ENCODE results near the gene EPB42. TPM values are rescaled to one million over a fixed set of nuclear protein-coding genes. Genes with fewer than 3 reads are reported as not detected.

Gene EPB42
- total RNA-seq, 1 experiment from 2014 or later: not detected

- Mint-ChIP-seq H3K4me3 (ENCODE audit: unreplicated experiment) (no peak overlapping the region), H3K27me3 (ENCODE audit: insufficient read depth, unreplicated experiment) (no peaks in the 10 kb centered on the region), H3K9me3 (ENCODE audit: unreplicated experiment) (no peaks in the 10 kb centered on the region), H3K4me1 (ENCODE audit: low read depth, unreplicated experiment) (peaks cover 7% of the 10 kb centered on the region), H3K27ac (ENCODE audit: unreplicated experiment) (peak overlapping the region; percentile 35), H3K36me3 (ENCODE audit: insufficient read depth, unreplicated experiment) (peaks cover 37% of the 10 kb centered on the region)
- Histone ChIP-seq H3K4me3 (ENCODE audit: low read depth, low read length) (no peak overlapping the region), H3K4me1 (peaks cover 16% of the 10 kb centered on the region), H3K27me3 (replicated peaks; ENCODE audit: control insufficient read depth, insufficient read depth, low read length) (no peaks in the 10 kb centered on the region), H3K9me3 (no peaks in the 10 kb centered on the region), H3K36me3 (ENCODE audit: control insufficient read depth, insufficient read depth, low read length) (no peaks in the 10 kb centered on the region; the same call in 1 of the 2 replicates)
- no peak for DNase-seq
- ChIA-PET POLR2A (no interaction called here), CTCF (no interaction called here)
- BruUV-seq (replicated peaks): no TSS peak
- no peak for TF ChIP-seq CTCF (IDR thresholded peaks at IDR 0.05; ENCODE audit: insufficient read depth in 1 of 2, low read depth in 1 of 2, low read length in 1 of 2, severe bottlenecking in 1 of 2, unreplicated experiment in 1 of 2)
- intact Hi-C loops (cut with micrococcal nuclease; ENCODE audit: unreplicated experiment): no loop called here
Measured at GRCh38 chr15:43165801-43166325, 55.0 kb downstream of the EPB42 start.

DNA sequence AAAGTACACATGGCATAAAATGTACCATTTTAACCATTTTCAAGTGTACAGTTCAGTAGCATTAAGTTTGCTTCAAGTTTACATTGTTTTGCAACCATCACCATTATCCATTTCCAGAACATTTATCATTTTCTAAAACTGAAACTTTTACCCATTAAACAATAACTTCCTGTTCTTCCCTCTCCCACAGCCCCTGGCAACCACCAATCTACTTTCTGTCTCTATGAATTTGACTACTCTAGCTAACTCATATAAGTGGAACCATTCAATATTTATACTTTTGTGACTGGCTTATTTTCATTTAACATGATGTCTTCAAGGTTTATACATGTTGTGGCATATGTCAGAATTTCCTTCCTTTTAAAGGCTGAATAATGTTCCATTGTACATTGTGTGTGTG, 67.5 kb downstream of the EPB42 start:
- CTCF ChIA-PET: no interaction called here
- no peak for DNase-seq
- POLR2A ChIA-PET: no interaction called here
- intact Hi-C loops (cut with micrococcal nuclease; ENCODE audit: unreplicated experiment): no loop called here
- Histone ChIP-seq H3K4me3 (ENCODE audit: low read depth, low read length) (no peak overlapping the region), H3K9me3 (no peaks in the 10 kb centered on the region), H3K4me1 (peaks cover 8% of the 10 kb centered on the region), H3K27me3 (replicated peaks; ENCODE audit: control insufficient read depth, insufficient read depth, low read length) (no peaks in the 10 kb centered on the region), H3K36me3 (ENCODE audit: control insufficient read depth, insufficient read depth, low read length) (no peaks in the 10 kb centered on the region)
- no peak for TF ChIP-seq CTCF (IDR thresholded peaks at IDR 0.05; ENCODE audit: insufficient read depth in 1 of 2, low read depth in 1 of 2, low read length in 1 of 2, severe bottlenecking in 1 of 2, unreplicated experiment in 1 of 2)
- Mint-ChIP-seq H3K4me3 (ENCODE audit: unreplicated experiment) (no peak overlapping the region), H3K9me3 (ENCODE audit: unreplicated experiment) (no peaks in the 10 kb centered on the region), H3K27ac (ENCODE audit: unreplicated experiment) (no peak overlapping the region), H3K4me1 (ENCODE audit: low read depth, unreplicated experiment) (no peaks in the 10 kb centered on the region), H3K36me3 (ENCODE audit: insufficient read depth, unreplicated experiment) (peaks cover 9% of the 10 kb centered on the region), H3K27me3 (ENCODE audit: insufficient read depth, unreplicated experiment) (no peaks in the 10 kb centered on the region)
- BruUV-seq (replicated peaks): no TSS peak

DNA sequence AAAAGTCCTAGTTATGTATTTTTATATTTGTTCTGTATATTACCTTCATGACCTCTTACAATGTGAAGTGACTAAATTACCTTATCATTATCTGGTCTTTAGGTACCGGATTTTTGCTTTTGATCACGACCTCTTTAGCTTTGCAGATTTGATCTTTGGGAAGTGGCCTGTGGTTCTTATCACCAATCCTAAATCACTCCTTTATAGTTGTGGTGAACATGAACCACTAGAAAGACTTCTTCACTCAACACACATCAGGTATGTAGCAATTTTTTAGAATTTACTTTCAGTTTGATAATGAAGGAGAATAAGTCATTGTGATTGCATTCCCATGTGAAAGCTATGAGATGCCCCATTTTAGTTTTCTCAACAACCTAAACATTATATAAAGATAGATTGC, 69.1 kb downstream of the EPB42 start:
- ChIA-PET CTCF (no interaction called here), POLR2A (no interaction called here)
- no peak overlapping the region for H3K4me3 Mint-ChIP-seq (ENCODE audit: unreplicated experiment)
- no peaks in the 10 kb centered on the region for H3K4me1 Mint-ChIP-seq (ENCODE audit: low read depth, unreplicated experiment)
- Histone ChIP-seq H3K36me3 (ENCODE audit: control insufficient read depth, insufficient read depth, low read length) (no peaks in the 10 kb centered on the region), H3K4me1 (peaks cover 8% of the 10 kb centered on the region), H3K4me3 (ENCODE audit: low read depth, low read length) (no peak overlapping the region), H3K27me3 (replicated peaks; ENCODE audit: control insufficient read depth, insufficient read depth, low read length) (no peaks in the 10 kb centered on the region), H3K9me3 (no peaks in the 10 kb centered on the region)
- H3K36me3 Mint-ChIP-seq (ENCODE audit: insufficient read depth, unreplicated experiment): peaks cover 9% of the 10 kb centered on the region
- H3K9me3 Mint-ChIP-seq (ENCODE audit: unreplicated experiment): no peaks in the 10 kb centered on the region
- H3K27me3 Mint-ChIP-seq (ENCODE audit: insufficient read depth, unreplicated experiment): no peaks in the 10 kb centered on the region
- H3K27ac Mint-ChIP-seq (ENCODE audit: unreplicated experiment): no peak overlapping the region
- intact Hi-C loops (cut with micrococcal nuclease; ENCODE audit: unreplicated experiment): no loop called here
- no TSS peak for BruUV-seq (replicated peaks)
- DNase-seq: no peak
- no peak for TF ChIP-seq CTCF (IDR thresholded peaks at IDR 0.05; ENCODE audit: insufficient read depth in 1 of 2, low read depth in 1 of 2, low read length in 1 of 2, severe bottlenecking in 1 of 2, unreplicated experiment in 1 of 2)
